H9 (cell line): ENCODE data around the gene TMEM174. TPM values are rescaled to one million over a fixed set of nuclear protein-coding genes. Genes with fewer than 3 reads are reported as not detected.

ENCODE experiments used
- DNase-seq: peaks from one replicate; pipeline ENCODE4 v3.0.0-alpha.2; 2017
- H2AFZ ChIP-seq: one replicate; pipeline ENCODE4 v1.6.1; 2013; ENCODE audit warnings: mild to moderate bottlenecking, low read length, control low read depth, moderate library complexity
- H2AK5ac ChIP-seq: 2 replicates; pipeline ENCODE4 v1.6.1; 2013; ENCODE audit warnings: low read length, control low read depth, mixed read lengths; ENCODE audit not compliant: insufficient read length
- H2BK120ac ChIP-seq: one replicate; pipeline ENCODE4 v1.6.1; 2013; ENCODE audit warnings: low read depth, mild to moderate bottlenecking, low read length, control low read depth, inconsistent platforms; ENCODE audit not compliant: poor library complexity, severe bottlenecking
- H2BK12ac ChIP-seq: 2 replicates; pipeline ENCODE4 v1.6.1; 2013; ENCODE audit warnings: low read length, control low read depth, mixed read lengths, low read depth; ENCODE audit not compliant: insufficient read length
- H2BK15ac ChIP-seq: 2 replicates; pipeline ENCODE4 v1.6.1; 2013; ENCODE audit warnings: low read depth, low read length, control low read depth
- H2BK20ac ChIP-seq: one replicate; pipeline ENCODE4 v1.6.1; 2013; ENCODE audit warnings: low read depth, mild to moderate bottlenecking, low read length, control low read depth, inconsistent platforms; ENCODE audit not compliant: poor library complexity, severe bottlenecking
- H2BK5ac ChIP-seq: 2 replicates; pipeline ENCODE4 v1.6.1; 2013; ENCODE audit warnings: low read length, control low read depth, mixed read lengths; ENCODE audit not compliant: insufficient read length
- H3K14ac ChIP-seq: 2 replicates; pipeline ENCODE4 v1.6.1; 2013; ENCODE audit warnings: low read length, control low read depth; ENCODE audit not compliant: insufficient read depth
- H3K18ac ChIP-seq: 2 replicates; pipeline ENCODE4 v1.6.1; 2013; ENCODE audit warnings: low read depth, mild to moderate bottlenecking, mixed read lengths, low read length, control low read depth; ENCODE audit not compliant: insufficient read length
- H3K23ac ChIP-seq: 2 replicates; pipeline ENCODE4 v1.6.1; 2013; ENCODE audit warnings: low read length, control low read depth, mixed read lengths, low read depth; ENCODE audit not compliant: insufficient read length
- H3K23me2 ChIP-seq: 2 replicates; pipeline ENCODE4 v1.6.1; 2013; ENCODE audit warnings: low read depth, mild to moderate bottlenecking, mixed read lengths, low read length, control low read depth; ENCODE audit not compliant: insufficient read length, poor library complexity, severe bottlenecking
- H3K27ac ChIP-seq: 2 replicates; pipeline ENCODE4 v1.5.1; 2013; ENCODE audit warnings: low read length, control low read depth, mixed read lengths, low read depth; ENCODE audit not compliant: insufficient read length
- H3K27me3 ChIP-seq: 2 replicates; pipeline ENCODE4 v1.6.1; 2013; ENCODE audit warnings: low read length, control low read depth, inconsistent platforms; ENCODE audit not compliant: insufficient read depth
- H3K4ac ChIP-seq: 2 replicates; pipeline ENCODE4 v1.6.1; 2013; ENCODE audit warnings: low read depth, mild to moderate bottlenecking, control low read depth, inconsistent platforms, low read length, moderate library complexity
- H3K4me1 ChIP-seq: 2 replicates; pipeline ENCODE4 v1.6.1; 2013; ENCODE audit warnings: low read length, control low read depth, inconsistent platforms; ENCODE audit not compliant: insufficient read depth
- H3K4me2 ChIP-seq: 2 replicates; pipeline ENCODE4 v1.6.1; 2013; ENCODE audit warnings: low read length, control low read depth, mixed read lengths; ENCODE audit not compliant: insufficient read length, insufficient read depth
- H3K56ac ChIP-seq: 2 replicates; pipeline ENCODE4 v1.6.1; 2013; ENCODE audit warnings: low read depth, mild to moderate bottlenecking, mixed read lengths, low read length, control low read depth; ENCODE audit not compliant: insufficient read length
- H3K79me1 ChIP-seq: 2 replicates; pipeline ENCODE4 v1.6.1; 2013; ENCODE audit warnings: low read depth, mild to moderate bottlenecking, moderate library complexity, low read length, control low read depth, inconsistent platforms; ENCODE audit not compliant: insufficient read depth, poor library complexity, severe bottlenecking
- H3K79me2 ChIP-seq: 2 replicates; pipeline ENCODE4 v1.6.1; 2013; ENCODE audit warnings: low read length, control low read depth, inconsistent platforms; ENCODE audit not compliant: insufficient read depth
- H3K9ac ChIP-seq: 2 replicates; pipeline ENCODE4 v1.6.1; 2013; ENCODE audit warnings: low read length, control low read depth, mixed read lengths; ENCODE audit not compliant: insufficient read length; ENCODE audit errors: extremely low read depth
- H3K9me3 ChIP-seq: one replicate; pipeline ENCODE4 v1.6.1; 2013; ENCODE audit warnings: low read depth, low read length, inconsistent platforms; ENCODE audit not compliant: control insufficient read depth
- H3T11ph ChIP-seq: one replicate; pipeline ENCODE4 v1.6.1; 2013; ENCODE audit warnings: mild to moderate bottlenecking, low read length, control low read depth, inconsistent platforms
- H4K20me1 ChIP-seq: one replicate; pipeline ENCODE4 v1.6.1; 2013; ENCODE audit not compliant: control insufficient read depth, insufficient read length, insufficient read depth
- H4K5ac ChIP-seq: 2 replicates; pipeline ENCODE4 v1.6.1; 2013; ENCODE audit warnings: low read depth, mild to moderate bottlenecking, mixed read lengths, low read length, control low read depth; ENCODE audit not compliant: insufficient read length
- H4K8ac ChIP-seq: replicated peaks from 2 replicates; pipeline ENCODE4 v1.6.1; 2013; ENCODE audit warnings: low read length, control low read depth, mixed read lengths, low read depth; ENCODE audit not compliant: insufficient read length
- H4K91ac ChIP-seq: 2 replicates; pipeline ENCODE4 v1.6.1; 2013; ENCODE audit warnings: low read depth, mild to moderate bottlenecking, moderate library complexity, mixed read lengths, low read length, control low read depth; ENCODE audit not compliant: insufficient read length
- H3K27ac Mint-ChIP-seq, 3 experiments: 2 replicates in 2 of 3; 3 replicates in 1 of 3; pipeline ENCODE4 v1.8.0; 2020 to 2021; ENCODE audit warnings: mixed read lengths in 3 of 3, mild to moderate bottlenecking in 1 of 3, moderate library complexity in 1 of 3
- H3K27me3 Mint-ChIP-seq: 2 replicates; pipeline ENCODE4 v1.8.0; 2021; ENCODE audit warnings: low read depth, mild to moderate bottlenecking, moderate library complexity, mixed read lengths
- H3K36me3 Mint-ChIP-seq, 3 experiments: 2 replicates in 2 of 3; 3 replicates in 1 of 3; pipeline ENCODE4 v1.8.0; 2020 to 2021; ENCODE audit warnings: low read depth in 3 of 3, mixed read lengths in 3 of 3; ENCODE audit not compliant: insufficient read depth in 1 of 3
- H3K4me1 Mint-ChIP-seq, 2 experiments: 2 replicates each; pipeline ENCODE4 v1.8.0; 2020; ENCODE audit warnings: mixed read lengths in 2 of 2
- H3K4me3 Mint-ChIP-seq, 2 experiments: 2 replicates in 1 of 2; 3 replicates in 1 of 2; pipeline ENCODE4 v1.8.0; 2020 to 2021; ENCODE audit warnings: mild to moderate bottlenecking in 2 of 2, mixed read lengths in 2 of 2, moderate library complexity in 1 of 2
- H3K9me3 Mint-ChIP-seq, 2 experiments: 2 replicates in 1 of 2; 3 replicates in 1 of 2; pipeline ENCODE4 v1.8.0; 2020; ENCODE audit warnings: mild to moderate bottlenecking in 2 of 2, mixed read lengths in 2 of 2, moderate library complexity in 1 of 2
- CTCF ChIP-seq: fragments of 200-600 bp; sonication (generic); conservative IDR thresholded peaks from 3 replicates; pipeline ENCODE4 v1.8.0; 2021; ENCODE audit warnings: antibody characterized with exemption, mild to moderate bottlenecking
- WGBS: extraction: QIAGEN DNeasy Blood & Tissue Kit; methylation state at CpG from one replicate; pipeline ENCODE4 v1.1.7; 2013; ENCODE audit warnings: missing lambda C conversion rate, low lambda C conversion rate, mixed read lengths; ENCODE audit not compliant: insufficient read length; ENCODE audit errors: extremely low coverage; 5-methylcytosine and 5-hydroxymethylcytosine counted together
- total RNA-seq: library from RNA; stranded (reverse); gene quantifications from 2 replicates; pipeline ENCODE4 v1.2.1, GENCODE V29; 2021

The TMEM174 gene
- total RNA-seq, 1 experiment from 2014 or later, result not detected

GRCh38 chr5:73126957-73127356 lies 46.0 kb upstream of the TMEM174 start:
- Histone ChIP-seq H2BK20ac (no peak overlapping the region), H2BK5ac (no peak overlapping the region), H3K23me2 (no peaks in the 10 kb centered on the region), H2BK12ac (no peak overlapping the region), H3K14ac (no peak overlapping the region), H3K18ac (no peak overlapping the region), H2BK120ac (no peak overlapping the region), H4K5ac (no peak overlapping the region), H3K27me3 (0 out of 2 replicates have a peak, but pooled peaks cover under 1% of the 10 kb centered on the region), H2BK15ac (no peak overlapping the region), H2AFZ (no peak overlapping the region), H4K8ac (no peak overlapping the region), H3K4ac (no peak overlapping the region), H3K9ac (no peak overlapping the region), H3K56ac (no peak overlapping the region), H3K23ac (no peak overlapping the region), H3K9me3 (no peaks in the 10 kb centered on the region), H3K27ac (no peak overlapping the region), H3K79me1 (no peaks in the 10 kb centered on the region), H4K91ac (no peak overlapping the region), H3K4me1 (peaks cover 3% of the 10 kb centered on the region; the same call in 1 of the 2 replicates), H3K4me2 (no peak overlapping the region), H3K79me2 (no peaks in the 10 kb centered on the region), H3T11ph (no peak overlapping the region), H2AK5ac (no peak overlapping the region), H4K20me1 (no peaks in the 10 kb centered on the region)
- WGBS, result no CpG with 5 or more reads among the region's 1 CpG
- Mint-ChIP-seq H3K27me3 (peaks cover 23% of the 10 kb centered on the region), H3K27ac (no peak overlapping the region), H3K4me1 (peaks cover 23 to 27% of the 10 kb centered on the region in 2 experiments), H3K4me3 (no peak overlapping the region), H3K9me3 (no peaks in the 10 kb centered on the region; a peak in 1 of 5 replicates), H3K36me3 (peaks cover 0 to 2% (median 0%) of the 10 kb centered on the region in 3 experiments; a peak in 2 of 7 replicates)
- TF ChIP-seq CTCF, result no peak
- no peak for DNase-seq
